ENCODE results near the gene COX6A1.
A peak's percentile ranks its signal among the peaks of the same experiment; 100 is the strongest.

COX6A1 gene

DNA sequence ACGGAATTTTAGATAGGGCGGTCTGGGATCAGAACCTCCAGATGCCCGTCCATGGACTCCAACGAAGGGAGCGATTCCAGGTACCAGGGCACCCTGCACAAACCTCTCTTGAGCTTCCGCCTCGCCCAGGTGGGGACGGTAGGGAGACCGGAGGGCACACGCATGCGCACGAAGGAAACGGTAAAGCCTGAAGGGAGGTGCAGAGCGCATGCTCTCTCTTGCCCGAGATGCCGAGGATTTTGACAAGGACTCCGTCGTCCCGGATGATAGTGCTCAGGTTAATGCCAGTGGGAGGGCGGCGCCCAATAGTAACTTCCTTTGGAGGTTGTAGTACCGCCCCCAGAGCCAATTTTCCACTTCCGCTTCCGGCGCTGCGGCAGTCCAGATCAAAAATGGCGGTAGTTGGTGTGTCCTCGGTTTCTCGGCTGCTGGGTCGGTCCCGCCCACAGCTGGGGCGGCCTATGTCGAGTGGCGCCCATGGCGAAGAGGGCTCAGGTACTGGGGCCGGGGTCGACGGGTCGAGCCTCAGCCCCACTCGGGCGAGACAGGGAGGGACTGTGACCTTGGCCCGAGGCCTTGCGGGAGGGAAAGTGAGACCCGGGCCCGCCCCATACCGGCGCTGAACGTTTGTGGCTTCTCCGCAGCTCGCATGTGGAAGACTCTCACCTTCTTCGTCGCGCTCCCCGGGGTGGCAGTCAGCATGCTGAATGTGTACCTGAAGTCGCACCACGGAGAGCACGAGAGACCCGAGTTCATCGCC, at the start of gene COX6A1:
COX6A1 (plus strand) TSS at position 379 of the 760 bp plus-strand sequence; CDS start at position 393, 14 bp downstream.
- peak; percentile 99 for DNase-seq (ENCODE audit: low spot score)

DNA sequence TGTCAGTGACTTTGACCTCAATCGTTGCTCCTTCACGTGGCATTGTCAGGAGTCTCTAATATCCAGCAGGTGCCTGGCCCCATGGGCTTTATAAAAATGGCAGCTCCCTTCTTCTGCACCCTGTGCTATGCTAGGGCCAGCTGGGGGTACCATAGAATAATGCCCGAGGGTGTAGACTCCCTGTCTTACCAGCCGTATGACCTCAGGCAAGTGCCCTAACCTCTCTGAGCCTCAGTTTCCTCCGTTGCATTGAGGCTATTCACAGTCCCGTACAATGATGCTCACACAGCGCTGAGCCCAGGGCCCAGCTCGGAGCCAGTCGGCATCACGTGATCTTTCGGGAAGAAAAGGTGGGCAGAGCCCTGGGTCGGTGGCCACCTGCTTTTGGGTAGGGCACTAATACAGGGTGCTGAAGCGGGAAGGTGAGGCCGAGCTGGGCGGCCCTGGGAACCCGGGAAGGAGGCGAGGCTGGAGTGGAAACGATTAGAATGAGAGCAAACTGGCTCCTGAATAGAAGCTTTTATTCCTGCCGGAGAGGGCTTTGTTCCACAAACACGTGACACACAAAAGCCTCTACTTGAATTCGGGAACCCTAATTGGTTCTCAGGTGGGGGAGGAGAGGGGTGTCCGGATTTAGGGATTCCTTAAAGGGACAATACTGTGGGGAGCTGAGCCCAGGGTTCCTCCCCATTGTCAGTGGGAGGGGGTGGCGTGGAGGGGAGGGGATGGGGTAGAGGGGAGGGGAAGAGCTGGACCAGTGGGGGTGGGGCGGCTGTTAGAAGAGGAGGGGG, 49.0 kb upstream of the COX6A1 start:
- no peak for DNase-seq (ENCODE audit: low spot score)

DNA sequence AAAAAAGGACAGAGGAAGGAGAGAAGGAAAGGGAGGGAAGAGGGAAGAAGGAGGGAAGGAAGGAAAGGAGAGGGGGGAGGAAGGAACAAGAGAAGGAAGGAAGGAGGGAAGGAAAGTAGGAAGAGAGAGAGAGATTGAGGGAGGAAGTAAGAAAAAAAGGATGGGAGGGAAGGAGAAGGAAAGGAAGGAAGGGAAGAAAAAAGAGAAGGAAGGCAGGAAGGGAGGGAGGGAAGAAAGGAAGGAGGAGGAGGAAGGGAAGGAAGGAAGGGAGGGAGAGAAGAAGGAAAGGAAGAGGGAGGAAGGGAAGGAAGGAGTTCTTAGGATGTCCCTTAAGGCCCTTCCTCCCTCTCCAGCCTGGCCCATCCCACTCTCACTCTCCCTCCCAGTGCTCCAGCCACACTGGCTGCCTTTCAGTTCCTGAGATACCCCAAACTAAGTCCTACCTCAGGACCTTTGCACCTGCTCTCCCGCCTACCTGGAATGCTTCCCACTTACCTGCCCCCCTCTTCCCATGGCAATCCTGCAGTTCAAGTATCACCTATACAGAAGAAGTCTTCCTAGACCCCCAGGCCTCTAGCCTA, 47.3 kb upstream of the COX6A1 start:
- DNase-seq (ENCODE audit: low spot score) = no peak

DNA sequence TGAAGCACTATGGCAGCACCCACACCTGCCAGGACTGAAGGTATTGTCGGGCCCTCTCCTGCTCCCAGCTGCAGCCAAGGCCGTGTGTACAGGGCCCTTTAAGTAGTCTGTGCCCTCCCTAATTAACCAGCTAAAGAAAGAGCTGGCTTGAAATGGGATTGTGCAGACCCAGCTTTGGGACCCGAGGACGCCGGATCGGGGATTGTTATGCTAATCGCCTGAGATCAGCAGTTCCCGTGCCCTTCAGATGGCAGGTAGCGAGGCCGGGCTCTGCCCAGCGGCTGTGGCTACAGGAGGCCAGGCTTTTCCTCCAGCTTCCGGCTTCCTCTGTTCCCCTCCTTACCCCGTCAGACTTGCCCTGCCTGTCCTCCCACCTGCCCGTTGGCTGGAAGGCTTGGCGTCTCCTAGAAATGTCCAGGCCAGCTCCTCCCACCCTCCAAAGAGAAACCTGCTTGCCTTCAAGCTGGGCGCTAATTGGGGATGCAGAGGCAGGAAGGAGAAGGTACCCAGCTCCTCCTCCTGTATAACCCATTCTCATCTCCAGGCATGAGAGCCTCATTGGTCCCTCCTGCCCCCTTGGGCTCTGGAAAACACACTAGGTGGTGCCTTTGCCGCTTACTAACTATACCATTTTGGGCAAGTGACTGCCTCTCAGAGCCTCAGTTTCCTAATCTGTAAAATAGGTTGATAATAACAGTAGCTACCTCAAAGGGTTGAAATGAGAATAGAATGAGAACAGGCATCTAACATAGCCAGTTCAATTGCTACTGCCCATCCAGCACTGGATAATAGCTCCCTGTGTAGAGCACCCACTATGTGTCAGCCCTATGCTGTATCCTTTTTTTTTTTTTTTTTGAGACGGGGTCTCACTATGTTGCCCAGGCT, 43.2 kb upstream of the COX6A1 start:
- no peak for DNase-seq (ENCODE audit: low spot score)

DNA sequence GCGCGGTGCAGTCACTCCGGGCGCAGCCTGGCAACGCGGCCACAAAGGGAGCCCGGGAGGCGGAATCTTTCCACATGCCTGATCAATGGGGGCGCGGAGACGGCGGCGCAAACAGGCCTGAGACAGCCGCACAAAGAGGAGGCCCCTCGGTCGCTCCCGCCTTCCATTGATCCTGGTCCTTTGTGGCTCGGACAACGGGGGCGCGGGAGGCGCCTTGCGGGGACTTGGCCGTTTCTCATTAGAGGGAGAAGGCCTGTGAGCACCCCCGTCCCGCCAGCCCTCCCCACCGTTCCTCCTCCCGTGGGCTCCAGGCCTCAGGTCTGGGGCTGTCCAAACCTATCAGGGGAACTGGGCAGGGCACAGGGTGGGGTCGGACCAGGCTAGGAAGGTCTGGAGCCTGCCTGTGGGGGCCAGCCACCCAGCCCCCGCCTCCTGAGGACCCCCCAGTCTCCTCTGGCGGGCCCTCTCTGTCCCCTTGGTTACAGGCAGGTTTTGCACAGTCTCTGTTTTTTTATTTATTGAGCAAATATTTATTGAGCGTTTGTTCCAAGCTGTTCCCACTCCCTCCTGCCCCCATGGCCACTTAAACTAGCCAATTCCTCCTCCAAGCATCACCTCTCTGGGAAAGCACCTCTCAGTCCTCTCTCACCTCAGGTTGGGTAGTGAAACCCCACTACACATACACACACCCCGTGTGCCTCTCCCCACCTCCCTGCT, 39.9 kb upstream of the COX6A1 start:
- no peak for DNase-seq (ENCODE audit: low spot score)

DNA sequence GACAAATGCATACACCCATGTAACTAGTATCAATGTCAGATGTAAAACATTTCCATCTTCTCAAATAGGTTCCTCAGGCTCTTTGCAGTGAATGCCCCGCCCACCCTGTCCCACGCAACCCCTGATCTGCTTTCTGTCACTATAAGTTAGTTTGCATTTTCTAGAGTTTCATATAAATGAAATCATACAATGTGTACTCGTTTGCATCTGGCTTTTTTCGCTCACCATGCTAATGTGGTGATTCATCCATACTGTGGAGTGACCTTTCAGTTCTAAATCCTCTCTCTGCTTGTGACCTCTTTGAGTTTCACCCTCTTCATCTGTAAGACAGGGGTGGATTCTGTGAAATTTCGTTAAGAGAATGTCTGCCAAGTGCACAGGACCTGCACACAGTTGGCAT, 38.4 kb upstream of the COX6A1 start:
- no peak for DNase-seq (ENCODE audit: low spot score)

DNA sequence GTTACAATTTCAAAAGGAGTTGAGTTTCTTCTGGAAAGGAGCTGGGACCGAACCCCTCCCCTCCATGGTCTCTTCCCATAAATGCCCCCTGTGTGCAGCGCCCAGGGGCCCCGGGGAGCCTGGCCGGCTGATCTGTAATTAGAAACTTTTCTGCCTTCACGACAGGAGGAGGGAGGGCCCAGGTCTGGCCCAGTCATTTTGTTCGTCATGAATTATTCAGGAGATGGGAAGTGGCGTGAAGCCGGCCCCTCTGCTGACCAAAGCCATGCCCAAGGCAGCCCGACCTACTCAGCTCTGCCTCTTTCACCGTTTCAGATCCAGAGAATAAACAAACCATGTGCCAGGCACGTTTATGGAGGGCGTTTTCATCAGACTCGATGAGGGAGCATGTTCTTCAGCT, 35.7 kb upstream of the COX6A1 start:
- DNase-seq (ENCODE audit: low spot score) = no peak

DNA sequence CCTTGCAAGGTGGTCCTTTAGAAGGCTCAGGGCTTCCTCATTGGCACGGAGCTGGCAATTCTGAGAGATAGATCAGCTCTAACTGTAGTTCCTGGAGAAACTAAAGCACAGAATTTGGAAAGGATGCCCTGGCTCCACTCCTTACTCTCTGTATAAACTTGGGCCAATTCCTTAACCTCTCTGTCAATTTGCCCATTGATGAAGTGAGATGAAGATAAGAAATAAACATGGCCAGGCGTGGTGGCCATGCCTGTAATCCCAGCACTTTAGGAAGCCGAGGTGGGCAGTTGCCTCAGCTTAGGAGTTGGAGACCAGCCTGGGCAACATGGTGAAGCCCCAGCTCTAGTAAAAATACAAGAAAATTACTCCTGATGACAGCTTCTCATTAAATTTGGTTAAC, 34.0 kb upstream of the COX6A1 start:
- no peak for DNase-seq (ENCODE audit: low spot score)

DNA sequence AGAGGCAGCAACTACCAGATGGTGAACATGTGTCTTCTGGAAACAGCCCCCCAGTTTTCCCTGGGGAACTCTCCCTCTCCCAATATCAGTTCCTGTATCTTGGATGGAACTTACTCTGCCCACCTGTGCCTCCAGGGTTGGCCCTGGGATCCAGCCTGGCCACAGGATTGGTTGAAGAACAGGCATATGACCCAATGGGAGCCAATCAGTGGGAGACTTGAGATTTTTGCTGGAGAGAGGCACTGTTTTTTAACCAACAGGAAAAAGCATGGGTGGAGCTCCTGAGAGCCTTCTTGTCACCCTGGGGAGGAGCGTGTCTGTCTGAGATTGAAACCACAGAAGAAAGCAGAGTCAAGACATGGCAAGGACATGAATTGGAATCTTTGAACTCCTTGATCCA, 33.6 kb upstream of the COX6A1 start:
- no peak for DNase-seq (ENCODE audit: low spot score)

DNA sequence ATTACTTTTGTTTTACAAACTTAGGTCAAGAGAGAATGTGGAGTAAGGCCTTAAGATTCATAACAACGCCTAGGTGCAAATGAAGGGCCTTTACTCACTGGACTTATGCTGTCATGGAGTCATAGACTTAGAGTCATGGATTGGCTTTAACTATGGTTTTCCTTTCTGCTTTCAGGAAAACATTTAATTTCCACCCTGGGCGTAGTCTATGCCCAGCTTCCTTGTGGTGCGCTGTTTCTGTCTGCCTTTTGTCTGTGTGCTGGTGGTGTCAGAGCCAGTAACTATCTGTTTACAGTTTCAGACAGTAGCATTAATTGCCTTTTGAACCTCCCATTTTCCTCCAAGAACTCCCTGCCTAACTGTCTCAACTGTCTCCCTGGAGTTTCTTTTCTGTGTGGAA, 31.8 kb upstream of the COX6A1 start:
- no peak for DNase-seq (ENCODE audit: low spot score)

DNA sequence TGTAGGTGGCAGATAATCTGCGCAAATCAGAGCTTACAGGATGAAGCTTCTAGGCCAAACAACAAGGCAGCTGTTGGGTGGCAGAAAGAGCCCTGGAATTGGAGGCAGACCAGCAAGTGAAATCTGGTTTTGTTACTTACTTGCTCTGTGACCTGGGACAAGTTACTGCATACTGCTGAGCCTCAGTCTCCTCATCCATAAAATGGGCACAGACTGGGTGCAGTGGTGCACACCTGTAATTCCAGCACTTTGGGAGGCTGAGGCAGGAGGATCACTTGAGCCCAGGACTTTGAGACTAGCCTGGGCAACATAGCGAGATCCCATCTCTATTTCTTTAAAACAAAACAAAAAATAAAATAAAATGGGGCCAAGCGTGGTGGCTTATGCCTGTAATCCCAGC, 31.4 kb upstream of the COX6A1 start:
- no peak for DNase-seq (ENCODE audit: low spot score)

DNA sequence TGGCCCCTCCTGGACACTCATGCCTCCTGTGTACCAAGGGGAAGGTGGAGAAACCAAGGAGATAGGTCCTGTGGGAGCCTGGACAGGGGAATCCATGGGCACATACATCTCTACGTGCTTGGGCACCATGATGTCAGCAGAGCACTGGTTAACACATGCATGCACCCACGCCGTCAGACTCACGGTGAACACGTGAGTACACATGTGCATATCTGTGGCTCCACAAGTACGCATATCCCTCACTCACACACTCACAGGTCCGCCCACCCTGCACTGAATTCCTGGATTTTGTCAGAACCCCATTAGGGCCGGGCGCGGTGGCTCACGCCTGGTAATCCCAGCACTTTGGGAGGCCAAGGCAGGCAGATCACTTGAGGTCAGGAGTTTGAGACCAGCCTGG, 29.1 kb upstream of the COX6A1 start:
- no peak for DNase-seq (ENCODE audit: low spot score)

DNA sequence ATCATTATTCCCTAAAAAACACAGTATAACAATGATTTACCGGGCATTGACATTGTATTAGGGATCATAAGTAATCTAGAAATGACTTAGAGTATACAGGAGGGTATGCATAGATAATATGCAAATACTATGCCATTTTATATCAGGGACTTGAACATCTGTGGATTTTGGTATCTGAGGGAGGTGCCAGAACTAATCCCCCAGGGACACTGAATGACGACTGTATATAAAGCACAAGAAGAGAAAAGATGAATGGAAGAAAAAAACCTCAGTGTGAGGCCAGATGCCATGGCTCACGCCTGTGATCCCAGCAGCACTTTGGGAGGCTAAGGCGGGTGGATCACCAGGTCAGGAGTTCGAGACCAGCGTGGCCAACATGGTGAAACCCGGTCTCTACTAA, 25.5 kb upstream of the COX6A1 start:
- no peak for DNase-seq (ENCODE audit: low spot score)

DNA sequence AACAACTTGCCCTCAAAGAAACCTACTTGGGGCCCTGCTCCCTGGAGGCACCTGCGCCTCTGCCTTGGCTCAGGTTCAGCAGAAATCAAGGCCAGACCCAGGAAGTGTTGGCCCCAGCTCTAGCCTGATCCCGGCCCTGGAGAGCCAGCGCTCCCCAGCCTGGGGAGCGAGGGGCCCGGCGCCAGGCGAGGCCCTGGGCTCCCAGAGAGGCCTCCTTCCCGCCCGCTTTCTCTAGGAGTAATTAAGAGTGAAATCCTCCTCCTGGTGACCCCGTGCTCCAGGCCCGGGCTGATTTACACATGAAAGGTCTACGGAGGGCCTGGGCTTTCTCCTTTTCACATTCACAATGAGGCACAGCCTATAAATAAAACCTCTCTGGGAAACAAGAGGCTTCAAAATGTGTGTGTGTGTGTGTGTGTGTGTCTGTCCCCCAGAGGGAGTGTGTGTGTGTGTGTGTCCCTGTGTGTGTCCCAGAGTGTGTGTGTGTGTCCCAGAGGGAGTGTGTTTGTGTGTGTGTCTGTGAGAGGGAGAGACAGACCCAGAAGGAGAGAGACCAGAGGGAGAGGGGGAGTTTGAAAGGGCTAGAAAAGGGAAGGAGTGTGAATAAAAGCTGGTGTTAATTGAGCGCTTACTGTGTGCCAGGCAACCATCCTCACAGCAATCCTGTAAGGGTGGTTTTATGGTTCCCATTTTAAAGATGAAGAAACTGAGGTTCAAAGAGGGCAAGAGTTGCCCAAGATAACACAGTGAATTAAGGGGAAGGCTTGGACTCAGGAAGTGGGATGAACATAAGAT, 23.8 kb upstream of the COX6A1 start:
- no peak for DNase-seq (ENCODE audit: low spot score)

DNA sequence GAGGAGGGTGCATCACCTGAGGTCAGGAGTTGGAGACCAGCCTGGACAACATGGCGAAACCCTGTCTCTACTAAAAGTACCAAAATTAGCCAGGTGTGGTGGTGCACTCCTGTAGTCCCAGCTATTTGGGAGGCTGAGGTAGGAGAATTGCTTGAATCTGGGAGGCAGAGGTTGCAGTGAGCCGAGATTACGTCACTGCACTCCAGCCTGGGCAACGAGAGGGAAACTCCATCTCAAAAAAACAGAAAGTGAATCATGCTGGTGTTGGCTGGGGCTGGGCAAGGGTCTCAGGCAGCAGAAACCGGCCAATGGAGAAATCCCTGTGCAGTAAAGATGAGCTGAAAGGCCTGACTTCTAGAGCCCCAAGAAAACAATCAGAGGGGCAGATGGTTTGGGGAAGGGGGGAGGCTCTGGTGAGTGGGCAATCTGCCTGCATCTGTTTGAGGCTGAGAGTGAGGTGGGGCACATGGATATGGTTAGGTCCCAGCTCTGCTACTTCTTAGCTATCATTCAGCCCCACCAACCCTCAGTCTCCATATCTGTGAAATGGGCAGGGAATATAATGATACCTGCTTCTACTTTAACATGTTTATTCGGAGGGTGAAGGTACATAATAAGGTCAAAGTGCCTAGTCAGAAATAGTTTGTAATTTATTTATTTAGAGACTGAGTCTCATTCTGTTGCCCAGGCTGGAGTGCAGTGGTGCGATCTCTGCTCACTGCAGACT, 21.3 kb upstream of the COX6A1 start:
- DNase-seq (ENCODE audit: low spot score) = no peak

DNA sequence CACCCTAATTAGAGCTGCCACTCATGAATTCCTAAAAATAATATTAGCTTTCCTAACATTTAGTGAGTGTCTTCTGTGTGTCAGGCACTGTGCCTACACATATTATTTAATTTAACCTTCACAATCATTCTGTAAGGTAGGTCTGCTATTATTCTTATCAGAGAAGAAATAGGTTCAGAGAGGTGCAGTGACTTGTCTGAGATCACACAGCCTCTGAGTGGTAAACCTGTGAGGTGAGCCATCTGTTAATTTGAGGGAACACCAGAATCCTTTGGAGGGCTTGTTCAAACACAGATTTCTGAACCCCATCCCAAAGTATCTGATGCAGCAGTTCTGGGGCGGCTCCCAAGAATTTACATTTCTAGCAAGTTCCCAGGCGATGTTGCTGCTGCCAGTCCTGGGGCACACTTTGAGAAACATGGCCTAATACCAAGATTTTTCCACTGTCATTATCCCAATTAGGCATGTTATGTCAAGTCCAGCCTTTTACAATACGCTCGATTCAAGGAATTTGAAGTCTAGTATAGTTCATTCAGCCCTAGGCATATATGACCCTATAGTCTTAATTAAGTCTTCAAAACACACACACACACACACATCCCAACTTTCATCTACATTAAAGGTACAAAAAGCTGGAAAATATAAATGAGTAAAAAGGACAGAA, 19.9 kb upstream of the COX6A1 start:
- no peak for DNase-seq (ENCODE audit: low spot score)

DNA sequence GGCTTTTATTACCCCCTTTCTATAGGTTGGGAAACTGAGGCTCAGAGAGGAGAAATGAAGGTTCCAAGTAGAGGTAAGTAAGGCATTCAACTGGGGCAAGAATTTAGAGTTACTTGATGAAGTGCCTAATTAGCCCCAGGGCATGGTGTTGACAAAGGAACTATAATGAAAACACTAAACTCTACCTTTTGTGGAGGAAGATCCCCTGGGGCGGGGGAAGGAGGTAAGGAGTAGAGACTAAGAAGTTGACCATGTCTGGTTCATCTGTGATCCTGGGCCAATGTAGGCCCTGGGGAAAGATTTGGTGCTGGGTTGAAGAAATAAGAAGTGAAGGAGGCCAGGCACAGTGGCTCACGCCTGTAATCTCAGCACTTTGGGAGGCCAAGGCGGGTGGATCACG, 16.2 kb upstream of the COX6A1 start:
- no peak for DNase-seq (ENCODE audit: low spot score)

DNA sequence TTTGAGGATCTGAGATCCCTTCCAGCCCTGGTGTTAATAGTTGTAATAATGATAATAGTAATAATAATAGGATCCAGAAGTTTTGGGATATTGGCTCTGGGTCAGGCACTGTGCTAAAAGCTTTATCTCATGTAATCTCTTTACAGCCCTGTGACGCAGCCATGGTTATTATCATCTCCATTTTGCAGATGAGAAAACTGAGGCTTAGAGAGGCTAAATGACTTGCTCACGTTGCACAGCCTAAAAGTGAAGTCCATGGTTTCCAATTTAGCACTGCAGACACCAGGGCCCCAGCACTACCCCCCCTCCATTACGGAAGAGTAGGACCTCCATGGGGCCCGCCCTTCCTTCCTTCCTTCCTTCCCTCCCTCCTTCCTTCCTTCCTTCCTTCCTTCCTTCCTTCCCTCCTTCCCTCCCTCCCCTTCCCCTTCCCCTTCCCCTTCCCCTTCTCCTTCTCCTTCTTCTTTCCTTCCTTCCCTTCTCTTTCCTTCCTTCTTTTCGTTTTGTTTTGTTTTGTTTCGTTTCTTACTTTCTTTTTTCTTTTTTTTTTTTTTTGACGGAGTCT, 14.9 kb upstream of the COX6A1 start:
- DNase-seq (ENCODE audit: low spot score) = no peak

DNA sequence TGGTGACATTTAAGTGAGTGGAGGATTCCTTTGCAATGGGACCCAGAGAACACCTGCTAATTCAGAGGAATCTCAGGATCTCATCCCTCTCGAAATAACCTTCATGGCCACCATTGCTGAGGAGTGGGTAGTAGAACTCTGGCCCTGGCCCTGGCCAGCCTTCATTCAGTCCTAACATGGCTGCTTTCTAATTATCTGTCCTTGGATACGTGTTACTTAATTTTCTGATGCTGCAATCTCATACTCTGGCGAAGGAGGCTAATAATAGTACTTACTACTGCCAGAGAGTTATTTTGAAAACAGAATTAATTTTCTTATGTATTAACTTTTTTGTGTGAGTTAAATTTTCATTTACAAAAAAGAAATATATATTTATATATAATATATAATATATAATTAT, 12.1 kb upstream of the COX6A1 start:
- no peak for DNase-seq (ENCODE audit: low spot score)

All from AG08395 (cell line).